Measurements from ENCODE around the gene COQ3. TPM values are rescaled to one million over a fixed set of nuclear protein-coding genes. Genes with fewer than 3 reads are reported as not detected.

Gene COQ3
- total and polyA plus RNA-seq, 8 donors: 3.3 to 12.7 (median 11.0) TPM

GRCh38 chr6:99390896-99391295 is 3.1 kb downstream of the COQ3 start:
- no peak for ATAC-seq
- no peak overlapping the region for H3K27ac ChIP-seq
- peaks cover 0 to 13% of the 10 kb centered on the region in 2 donors for H3K4me1 ChIP-seq
- no peak for TF ChIP-seq CTCF (IDR thresholded peaks at IDR 0.05)
- no peak for DNase-seq
- no peak overlapping the region for H3K4me3 ChIP-seq
- no peaks in the 10 kb centered on the region for H3K9me3 ChIP-seq
- intact Hi-C loops (cut with DNase I): no loop called here
- no peaks in the 10 kb centered on the region for H3K27me3 ChIP-seq
- no peaks in the 10 kb centered on the region for H3K36me3 ChIP-seq

- no peak overlapping the region for H3K4me3 ChIP-seq
- no peaks in the 10 kb centered on the region for H3K36me3 ChIP-seq
- H3K9me3 ChIP-seq: no peaks in the 10 kb centered on the region
- intact Hi-C loops (cut with DNase I): no loop called here
- H3K4me1 ChIP-seq: no peaks in the 10 kb centered on the region
- TF ChIP-seq CTCF (IDR thresholded peaks at IDR 0.05): no peak
- ATAC-seq (no peak), DNase-seq (no peak)
- no peak overlapping the region for H3K27ac ChIP-seq
- H3K27me3 ChIP-seq: no peaks in the 10 kb centered on the region
Measured at GRCh38 chr6:99384507-99384906, 9.5 kb downstream of the COQ3 start.

- H3K27me3 ChIP-seq: no peaks in the 10 kb centered on the region
- no peaks in the 10 kb centered on the region for H3K36me3 ChIP-seq
- no peaks in the 10 kb centered on the region for H3K9me3 ChIP-seq
- intact Hi-C loops (cut with DNase I): no loop called here
- no peaks in the 10 kb centered on the region for H3K4me1 ChIP-seq
- ATAC-seq: no peak
- H3K4me3 ChIP-seq: no peak overlapping the region
- no peak for TF ChIP-seq CTCF (IDR thresholded peaks at IDR 0.05)
- H3K27ac ChIP-seq: no peak overlapping the region
- DNase-seq: no peak
Measured at GRCh38 chr6:99378636-99379035, 15.4 kb downstream of the COQ3 start.

- Histone ChIP-seq H3K4me3 (no peak overlapping the region), H3K9me3 (no peaks in the 10 kb centered on the region), H3K4me1 (no peaks in the 10 kb centered on the region), H3K36me3 (no peaks in the 10 kb centered on the region), H3K27me3 (no peaks in the 10 kb centered on the region), H3K27ac (no peak overlapping the region)
- DNase-seq (no peak), ATAC-seq (no peak)
- intact Hi-C loops (cut with DNase I): no loop called here
- no peak for TF ChIP-seq CTCF (IDR thresholded peaks at IDR 0.05)
Measured at GRCh38 chr6:99369533-99369932, 24.5 kb downstream of the COQ3 start.

- Histone ChIP-seq H3K36me3 (no peaks in the 10 kb centered on the region), H3K27ac (no peak overlapping the region), H3K27me3 (no peaks in the 10 kb centered on the region), H3K4me1 (no peaks in the 10 kb centered on the region), H3K9me3 (no peaks in the 10 kb centered on the region), H3K4me3 (no peak overlapping the region)
- no peak for TF ChIP-seq CTCF (IDR thresholded peaks at IDR 0.05)
- intact Hi-C loops (cut with DNase I): no loop called here
- DNase-seq (no peak), ATAC-seq (no peak)
Measured at GRCh38 chr6:99366852-99367251, 27.1 kb downstream of the COQ3 start.
